GM12872 (cell line): ENCODE measurements around the gene ITLN1.

Experiments used
- CTCF ChIP-seq: IDR thresholded peaks from 3 replicates; pipeline ENCODE4 v1.5.1; 2011; ENCODE audit warnings: low read depth, mild to moderate bottlenecking, low read length, moderate library complexity; ENCODE audit not compliant: insufficient read depth

Gene ITLN1

GRCh38 chr1:160863061-160863773, 21.8 kb downstream of the ITLN1 start:
- TF ChIP-seq CTCF = no peak

GRCh38 chr1:160862203-160863060, 22.5 kb downstream of the ITLN1 start, which contains the start of gene CD244:
Gene CD244 (minus strand): TSS chr1:160862887. CDS start chr1:160862677, 210 bp downstream.
- no peak for TF ChIP-seq CTCF

- TF ChIP-seq CTCF = no peak
Observed at GRCh38 chr1:160860840-160861505, 24.0 kb downstream of the ITLN1 start.

- no peak for TF ChIP-seq CTCF
Observed at GRCh38 chr1:160859166-160859565, 25.8 kb downstream of the ITLN1 start.

- no peak for TF ChIP-seq CTCF
Observed at GRCh38 chr1:160858507-160858906, 26.5 kb downstream of the ITLN1 start.

GRCh38 chr1:160858097-160858496, 26.9 kb downstream of the ITLN1 start:
- no peak for TF ChIP-seq CTCF
